K562 (cell line): Measurements from ENCODE around the gene ZNF787. TPM values are rescaled to one million over a fixed set of nuclear protein-coding genes. Genes with fewer than 3 reads are reported as not detected.

Experiments used
- ATAC-seq: fragments of 200-7000 bp; cut with Tn5 transposase; 3 replicates; pipeline ENCODE4 v1.9.1; 2020; ENCODE audit warnings: moderate library complexity
- BruUV-seq: library from RNA; stranded (reverse); fragments of 400-500 nt; replicated peaks from 2 replicates; lab custom pipeline; 2021; lab: Mats Ljungman, UMichigan
- CTCF ChIA-PET: fragments of 300-600 bp; formaldehyde crosslinking; extraction: SDS; loops from one replicate; lab custom pipeline; 2021; ENCODE audit warnings: low intra/inter-chr PET ratio; lab: Yijun Ruan, JAX
- POLR2A ChIA-PET: fragments of 300-600, 350-650 bp; sonication (Branson Sonifier 250); formaldehyde crosslinking; extraction: SDS; loops from one replicate; lab custom pipeline; 2021; ENCODE audit warnings: antibody characterized with exemption, inconsistent platforms; lab: Yijun Ruan, JAX
- DNase-seq, 4 experiments: peaks; one replicate each; pipeline versions ENCODE4 v3.0.0 to v3.0.0-alpha.2; 2011 to 2018; ENCODE audit warnings: low spot score in 3 of 4, mixed read lengths in 3 of 4; ENCODE audit errors: extremely low read depth in 1 of 4
- FAIRE-seq: peaks from 2 replicates; lab custom pipeline; 2011; peaks lifted over from hg19 to GRCh38; lab: Jason Lieb, UNC
- H2AFZ ChIP-seq: 2 replicates; pipeline ENCODE4 v1.6.0; 2011; ENCODE audit warnings: low read depth, low read length, control low read depth, inconsistent platforms
- H3K27ac ChIP-seq: fragments of 200-600 bp; 3 replicates; pipeline ENCODE4 v1.8.0; 2011; ENCODE audit warnings: low read depth, mild to moderate bottlenecking, control low read depth, inconsistent platforms, low read length, moderate library complexity, mixed read lengths; ENCODE audit errors: extremely low read depth
- H3K27me3 ChIP-seq, 2 experiments: fragments of 300-600 bp in 1 of 2; 2 replicates in 1 of 2; 3 replicates in 1 of 2; pipeline versions ENCODE4 v1.6.0 to v1.8.0; 2011; ENCODE audit warnings: inconsistent platforms in 2 of 2, low read length in 2 of 2, mild to moderate bottlenecking in 1 of 2, mixed read lengths in 1 of 2, moderate library complexity in 1 of 2; ENCODE audit not compliant: control insufficient read depth in 2 of 2, insufficient read depth in 2 of 2
- H3K36me3 ChIP-seq: fragments of 300-600 bp; 3 replicates; pipeline ENCODE4 v1.8.0; 2011; ENCODE audit warnings: mild to moderate bottlenecking, low read length, inconsistent platforms; ENCODE audit not compliant: control insufficient read depth, insufficient read depth
- H3K4me1 ChIP-seq, 2 experiments: fragments of 200-600 bp in 1 of 2; replicated peaks in 1 of 2; 2 replicates in 1 of 2; 3 replicates in 1 of 2; pipeline versions ENCODE4 v1.5.1 to v1.8.0; 2011; ENCODE audit warnings: inconsistent platforms in 2 of 2, low read length in 2 of 2, mild to moderate bottlenecking in 1 of 2, mixed read lengths in 1 of 2, moderate library complexity in 1 of 2; ENCODE audit not compliant: control insufficient read depth in 2 of 2, insufficient read depth in 2 of 2
- H3K4me2 ChIP-seq: 2 replicates; pipeline ENCODE4 v1.6.1; 2011; ENCODE audit warnings: low read length, control low read depth, inconsistent platforms, mixed read lengths; ENCODE audit not compliant: insufficient read depth
- H3K4me3 ChIP-seq: fragments of 200-600 bp; sonication (generic), shearing (Covaris generic); 2 replicates; pipeline ENCODE4 v1.5.1; 2016; ENCODE audit warnings: control low read depth, inconsistent platforms
- H3K79me2 ChIP-seq: fragments of 200-600 bp; 3 replicates; pipeline ENCODE4 v1.8.0; 2011; ENCODE audit warnings: low read length, inconsistent platforms; ENCODE audit not compliant: control insufficient read depth, insufficient read depth
- H3K9ac ChIP-seq, 2 experiments: 2 replicates each; pipeline versions ENCODE4 v1.6.0 to v1.6.1; 2011; ENCODE audit warnings: low read depth in 2 of 2, low read length in 2 of 2, control low read depth in 1 of 2, inconsistent platforms in 1 of 2, mild to moderate bottlenecking in 1 of 2, mixed read lengths in 1 of 2; ENCODE audit not compliant: insufficient read depth in 1 of 2
- H3K9me1 ChIP-seq: one replicate; pipeline ENCODE4 v1.6.0; 2011; ENCODE audit warnings: inconsistent platforms, mild to moderate bottlenecking, low read length, moderate library complexity; ENCODE audit not compliant: control insufficient read depth, insufficient read depth
- H3K9me3 ChIP-seq: replicated peaks from 2 replicates; pipeline ENCODE4 v1.5.1; 2011; ENCODE audit warnings: low read depth, low read length, inconsistent platforms; ENCODE audit not compliant: control insufficient read depth, insufficient read depth
- H4K20me1 ChIP-seq: replicated peaks from 2 replicates; pipeline ENCODE4 v1.6.1; 2011; ENCODE audit warnings: low read length, inconsistent platforms, mixed read lengths; ENCODE audit not compliant: control insufficient read depth, insufficient read depth
- POLR2G ChIP-seq: fragments of 200-400 bp; formaldehyde crosslinking; IDR thresholded peaks from 2 replicates; pipeline ENCODE4 v1.6.1; 2017; ENCODE audit warnings: low read depth, mild to moderate bottlenecking, antibody characterized with exemption, low read length, moderate library complexity
- POLR3A ChIP-seq: IDR thresholded peaks from 2 replicates; pipeline ENCODE4 v1.6.1; 2011; ENCODE audit warnings: borderline replicate concordance, mild to moderate bottlenecking, moderate library complexity; ENCODE audit not compliant: insufficient read length, insufficient read depth; ENCODE audit errors: extremely low read depth
- RBBP5 ChIP-seq: fragments of 200-600 bp; sonication (generic); IDR thresholded peaks from 2 replicates; pipeline ENCODE4 v1.6.1; 2012; ENCODE audit warnings: borderline replicate concordance, mild to moderate bottlenecking, low read length, control low read depth, inconsistent platforms; ENCODE audit not compliant: insufficient read depth, poor library complexity, severe bottlenecking
- RBM22 ChIP-seq: fragments of 200-400 bp; formaldehyde crosslinking; IDR thresholded peaks from 2 replicates; pipeline ENCODE4 v1.6.1; 2018; ENCODE audit warnings: low read length, low read depth; ENCODE audit not compliant: poor library complexity, severe bottlenecking
- RNF219 ChIP-seq: fragments of 250-450 bp; sonication (Bioruptor Pico); IDR thresholded peaks from 2 replicates; pipeline ENCODE4 v1.5.0; 2022; ENCODE audit warnings: mild to moderate bottlenecking
- SAP30 ChIP-seq: fragments of 200-600 bp; sonication (generic); IDR thresholded peaks from 2 replicates; pipeline ENCODE4 v1.6.1; 2012; ENCODE audit warnings: borderline replicate concordance, low read depth, mild to moderate bottlenecking, moderate library complexity, low read length, control low read depth, inconsistent platforms; ENCODE audit not compliant: insufficient read depth, poor library complexity, severe bottlenecking
- TBP ChIP-seq: optimal IDR thresholded peaks from 2 replicates; pipeline ENCODE3; 2011; ENCODE audit warnings: low read depth, low read length, improper control_type of control experiment
- TCFL5 ChIP-seq: fragments of 250-450 bp; sonication (Bioruptor Pico); conservative IDR thresholded peaks from 2 replicates; pipeline ENCODE4 v1.6.1; 2021; ENCODE audit warnings: mild to moderate bottlenecking, moderate library complexity, matching md5 sums
- ZNF24 ChIP-seq: fragments of 450-650 bp; IDR thresholded peaks from 2 replicates; pipeline ENCODE4 v1.6.1; 2016
- ZNF280A ChIP-seq: fragments of 450-650 bp; IDR thresholded peaks from 2 replicates; pipeline ENCODE4 v1.6.1; 2018; ENCODE audit warnings: mild to moderate bottlenecking, low read depth; ENCODE audit not compliant: partially characterized antibody
- ZSCAN29 ChIP-seq: fragments of 450-650 bp; IDR thresholded peaks from 2 replicates; pipeline ENCODE4 v1.6.1; 2017
- WGBS: fragments of 100-300 bp; shearing (Covaris generic); methylation state at CpG from one replicate; pipeline ENCODE4 v1.1.6; 2016; ENCODE audit warnings: low coverage, mixed read lengths; ENCODE audit not compliant: insufficient coverage; ENCODE audit errors: missing lambda C conversion rate; 5-methylcytosine and 5-hydroxymethylcytosine counted together
- in situ Hi-C: fragments of 300-500 bp; cut with MboI; formaldehyde crosslinking; loops from 4 replicates; pipeline ENCODE4 v1.15.0; 2018; ENCODE audit warnings: inconsistent platforms, mixed read lengths
- intact Hi-C: fragments of 100-400 bp; cut with micrococcal nuclease; formaldehyde crosslinking; loops from 2 replicates; pipeline ENCODE4 v1.14.2; 2022
- polyA plus RNA-seq, 8 experiments: library from polyadenylated mRNA; depleted of rRNA in 4 of 8; stranded (reverse) in 5 of 8; unstranded in 3 of 8; fragments of >200 nt; fragmentation: Nextera tagmentation in 2 of 8; fragmentation: Illumina TruSeq in 1 of 8; extraction: Ambion mirVana in 2 of 8; extraction: Trizol in 1 of 8; gene quantifications; 2 replicates each; pipeline versions ENCODE4 v1.2.1 to v1.2.3, GENCODE V29; 2011 to 2014; ENCODE audit warnings: inconsistent platforms in 1 of 8, missing spikeins in 1 of 8
- total RNA-seq, 7 experiments: library from RNA; depleted of rRNA in 6 of 7; stranded (reverse); fragments of >200 nt in 6 of 7; fragmentation: Illumina TruSeq in 2 of 7; extraction: Trizol in 2 of 7; gene quantifications; 2 replicates each; pipeline versions ENCODE4 v1.2.1 to v1.2.3, GENCODE V29; 2011 to 2021; ENCODE audit warnings: low replicate concordance in 1 of 7

ZNF787 gene
- total and polyA plus RNA-seq, 9 of the 15 experiments (the other 6 are each of a cell fraction or from before 2014, with no cell fraction given) = 0.45 to 77.6 (median 7.3) TPM

DNA sequence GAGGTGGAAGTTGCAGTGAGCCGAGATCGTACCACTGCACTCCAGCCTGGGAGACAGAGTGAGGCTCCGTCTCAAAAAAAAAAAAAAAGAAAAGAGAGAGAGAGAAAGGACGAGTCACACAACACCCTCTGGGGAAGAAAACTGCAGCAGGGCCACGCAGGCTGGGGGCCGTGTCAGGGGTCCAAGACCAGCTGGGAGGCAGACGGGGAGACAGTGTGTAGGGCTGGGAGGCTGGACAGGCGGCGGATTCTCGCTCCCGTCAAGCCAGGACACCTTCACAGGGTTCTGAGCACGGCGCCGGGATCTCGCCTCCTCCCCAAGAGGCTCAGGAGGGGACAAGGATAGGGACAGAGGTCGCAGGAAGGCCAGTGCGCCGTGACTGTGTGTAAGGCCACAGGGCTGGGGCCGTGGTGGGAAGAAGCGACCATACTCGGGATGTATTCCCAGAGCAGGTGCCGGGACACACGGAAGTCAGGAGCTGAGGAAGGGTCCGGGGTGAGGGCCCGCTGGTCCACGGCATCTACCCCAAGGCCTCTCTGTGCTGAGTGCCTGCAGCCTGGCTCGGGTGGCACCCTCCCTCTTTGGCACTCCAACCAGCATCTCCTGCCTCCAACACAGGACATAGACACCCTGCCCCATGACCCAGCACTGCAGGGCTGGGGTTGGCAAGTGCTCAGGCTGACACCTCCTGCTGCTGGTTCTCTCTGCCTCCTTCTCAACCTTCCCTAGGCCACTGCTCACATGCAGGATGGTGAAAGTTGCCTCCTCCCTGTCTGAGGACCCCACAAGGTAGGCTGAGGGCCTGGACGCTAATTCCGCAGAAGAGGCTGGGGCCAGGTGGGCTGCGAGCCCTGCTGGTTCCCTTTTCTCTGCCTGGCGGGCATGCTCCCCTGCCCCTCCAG is 21.2 kb downstream of the ZNF787 start:
- ChIA-PET CTCF (no interaction called here), POLR2A (no interaction called here)
- intact Hi-C loops = no loop called here
- peaks cover 73% of the 10 kb centered on the region for H3K79me2 ChIP-seq
- no peak overlapping the region for H3K9ac ChIP-seq
- H3K4me3 ChIP-seq = no peak overlapping the region
- H2AFZ ChIP-seq = no peak overlapping the region
- over 99% methylated on average over 20 of the region's 31 CpGs for WGBS
- peaks cover 79% of the 10 kb centered on the region for H3K36me3 ChIP-seq
- H3K9me1 ChIP-seq = no peaks in the 10 kb centered on the region
- no peak overlapping the region for H3K27ac ChIP-seq
- no peak for ATAC-seq
- H3K27me3 ChIP-seq = no peaks in the 10 kb centered on the region
- no TSS peak for BruUV-seq
- no peak for TF ChIP-seq TCFL5 (CRISPR knock-in tag)
- TF ChIP-seq ZNF24 = no peak
- no peak for TF ChIP-seq RNF219 (CRISPR knock-in tag)
- TF ChIP-seq ZSCAN29 = no peak
- TF ChIP-seq POLR2G = peak; percentile 42; the same call in 1 of the 2 replicates
- no peak for TF ChIP-seq ZNF280A
- no peak for TF ChIP-seq SAP30
- no peak for TF ChIP-seq RBBP5
- TF ChIP-seq POLR3A = no peak
- peak; percentile 63 for TF ChIP-seq RBM22
- TF ChIP-seq TBP = no peak
- in situ Hi-C loops = no loop called here
- H4K20me1 ChIP-seq = no peaks in the 10 kb centered on the region
- no peak for DNase-seq
- H3K9me3 ChIP-seq = peaks cover 2% of the 10 kb centered on the region; the same call in 1 of the 2 replicates
- H3K4me1 ChIP-seq = peaks cover 0 to 22% of the 10 kb centered on the region in 2 experiments; a peak in 1 of 5 replicates
- H3K4me2 ChIP-seq = no peak overlapping the region
- no peak for FAIRE-seq
